Hematopoietic multipotent progenitor cell treated with erythropoietin and hydrocortisone succinate and interleukin-3 and kit ligand, for 6 days (in vitro differentiated cells): ENCODE data around the gene CTXND1.
"Not testable (repeated sequence)": the region's sequence is repeated elsewhere in the genome, so short reads cannot be mapped to it uniquely, and the experiment has no call there.

Experiments used
- DNase-seq: peaks from one replicate; pipeline ENCODE4 v3.0.0-alpha.2; 2015

CTXND1 gene

GRCh38 chr15:80252121-80252518 is at the start of gene CTXND1:
CTXND1 (minus strand) TSS chr15:80252213; CDS start chr15:80201949, 50,264 bp downstream.
- no peak for DNase-seq

GRCh38 chr15:80301472-80301871 is 49.5 kb upstream of the CTXND1 start:
- DNase-seq: no peak

- DNase-seq: not testable (repeated sequence)
Measured at GRCh38 chr15:80295777-80296176, 43.8 kb upstream of the CTXND1 start.

- no peak for DNase-seq
Measured at GRCh38 chr15:80292079-80292478, 40.1 kb upstream of the CTXND1 start.

- peak; percentile 9 for DNase-seq
Measured at GRCh38 chr15:80290891-80291290, 38.9 kb upstream of the CTXND1 start.

GRCh38 chr15:80289528-80290495 is 37.8 kb upstream of the CTXND1 start:
- DNase-seq: no peak

- DNase-seq: no peak
Measured at GRCh38 chr15:80288131-80288530, 36.1 kb upstream of the CTXND1 start.

- no peak for DNase-seq
Measured at GRCh38 chr15:80286055-80286454, 34.0 kb upstream of the CTXND1 start.

- no peak for DNase-seq
Measured at GRCh38 chr15:80285379-80285778, 33.4 kb upstream of the CTXND1 start.

GRCh38 chr15:80283531-80283930 is 31.5 kb upstream of the CTXND1 start:
- DNase-seq: no peak

- no peak for DNase-seq
Measured at GRCh38 chr15:80277147-80277546, 25.1 kb upstream of the CTXND1 start.

GRCh38 chr15:80275961-80276360 is 23.9 kb upstream of the CTXND1 start:
- no peak for DNase-seq

GRCh38 chr15:80274996-80275395 is 23.0 kb upstream of the CTXND1 start:
- no peak for DNase-seq

GRCh38 chr15:80274554-80274953 is 22.5 kb upstream of the CTXND1 start:
- no peak for DNase-seq

GRCh38 chr15:80272987-80273386 is 21.0 kb upstream of the CTXND1 start:
- no peak for DNase-seq

GRCh38 chr15:80270472-80270871 is 18.5 kb upstream of the CTXND1 start:
- DNase-seq: no peak

GRCh38 chr15:80268101-80268500 is 16.1 kb upstream of the CTXND1 start:
- no peak for DNase-seq

GRCh38 chr15:80267658-80268057 is 15.6 kb upstream of the CTXND1 start:
- DNase-seq: no peak

GRCh38 chr15:80266745-80267144 is 14.7 kb upstream of the CTXND1 start:
- DNase-seq: no peak

GRCh38 chr15:80266113-80266512 is 14.1 kb upstream of the CTXND1 start:
- DNase-seq: no peak

GRCh38 chr15:80265021-80265420 is 13.0 kb upstream of the CTXND1 start:
- DNase-seq: no peak

- DNase-seq: peak; percentile 15
Measured at GRCh38 chr15:80264031-80264430, 12.0 kb upstream of the CTXND1 start.

- DNase-seq: no peak
Measured at GRCh38 chr15:80260551-80260950, 8.5 kb upstream of the CTXND1 start.

GRCh38 chr15:80259942-80260510 is 8.0 kb upstream of the CTXND1 start:
- DNase-seq: no peak
